Body of pancreas (tissue), 4 donors: ENCODE data around the gene ZPBP. TPM values are rescaled to one million over a fixed set of nuclear protein-coding genes. Genes with fewer than 3 reads are reported as not detected.

Source experiments
- ATAC-seq: fragments of 150-250 bp; one replicate; pipeline ENCODE4 v1.9.1; 2016
- DNase-seq, 4 donors: peaks; one replicate each; pipeline ENCODE4 v3.0.0-alpha.2; 2019
- H3K27ac ChIP-seq, 4 donors: fragments of 200-600 bp; sonication (generic); 1 replicate in 3 of 4; 2 replicates in 1 of 4; pipeline versions ENCODE4 v1.5.1 to v1.6.1; 2016 to 2019; ENCODE audit warnings: mild to moderate bottlenecking in 1 of 4, mixed read lengths in 1 of 4, moderate library complexity in 1 of 4
- H3K27me3 ChIP-seq, 2 donors: fragments of 200-600 bp; sonication (generic); one replicate each; pipeline ENCODE4 v1.6.0; 2016; ENCODE audit warnings: mild to moderate bottlenecking in 1 of 2
- H3K36me3 ChIP-seq, 2 donors: fragments of 200-600 bp; sonication (generic); replicated peaks in 1 of 2; 2 replicates each; pipeline ENCODE4 v1.5.1; 2016; ENCODE audit warnings: low read depth in 2 of 2; ENCODE audit not compliant: insufficient read depth in 1 of 2
- H3K4me1 ChIP-seq: fragments of 200-600 bp; sonication (generic); one replicate; pipeline ENCODE4 v1.6.0; 2016
- H3K4me3 ChIP-seq, 2 donors: fragments of 200-600 bp; sonication (generic); 1 replicate in 1 of 2; 2 replicates in 1 of 2; pipeline ENCODE4 v1.5.1; 2016 to 2019
- H3K9me3 ChIP-seq, 3 donors: fragments of 200-600 bp; sonication (generic); 1 replicate in 2 of 3; 2 replicates in 1 of 3; pipeline ENCODE4 v1.5.1; 2016
- CTCF ChIP-seq, 7 experiments: fragments of 450-650 bp in 4 of 7; fragments of 200-600 bp in 3 of 7; sonication (generic) in 3 of 7; IDR thresholded peaks; one replicate each; pipeline ENCODE4 v1.5.1; 2016 to 2019; ENCODE audit warnings: antibody characterized with exemption in 7 of 7
- POLR2A ChIP-seq, 3 donors: fragments of 450-650 bp; IDR thresholded peaks; one replicate each; pipeline ENCODE4 v1.6.1; 2016; ENCODE audit warnings: antibody characterized with exemption in 3 of 3, mild to moderate bottlenecking in 2 of 3
- WGBS, 2 donors: methylation state at CpG; one replicate each; pipeline ENCODE4 v1.1.5; 2017; 5-methylcytosine and 5-hydroxymethylcytosine counted together
- intact Hi-C: fragments of 100-400 bp; cut with DNase I; formaldehyde crosslinking; loops from one replicate; pipeline ENCODE4 v1.15.1; 2023
- total RNA-seq, 2 donors: library from RNA; depleted of rRNA; stranded (reverse); fragments of >200 nt; gene quantifications; one replicate each; pipeline ENCODE4 v1.1.0, GENCODE V29; 2016

ZPBP gene
- total RNA-seq, 2 donors from 2014 or later: not detected

- ATAC-seq (no peak), DNase-seq (no peak)
- Histone ChIP-seq H3K27me3 (no peaks in the 10 kb centered on the region), H3K9me3 (peaks cover 0 to 14% (median 0%) of the 10 kb centered on the region in 3 donors), H3K36me3 (no peaks in the 10 kb centered on the region), H3K4me3 (no peak overlapping the region), H3K4me1 (no peaks in the 10 kb centered on the region), H3K27ac (no peak overlapping the region)
- 75 to 85% methylated on average over 4 to 5 of the region's 5 CpGs for WGBS, 2 donors
- intact Hi-C loops: no loop called here
- no peak for TF ChIP-seq POLR2A (IDR thresholded peaks at IDR 0.05)
- TF ChIP-seq CTCF (IDR thresholded peaks at IDR 0.05): no peak
Measured at GRCh38 chr7:49986191-49986590, 106.9 kb downstream of the ZPBP start.

- Histone ChIP-seq H3K4me1 (no peaks in the 10 kb centered on the region), H3K4me3 (no peak overlapping the region), H3K9me3 (no peaks in the 10 kb centered on the region), H3K27me3 (no peaks in the 10 kb centered on the region), H3K27ac (no peak overlapping the region), H3K36me3 (no peaks in the 10 kb centered on the region)
- TF ChIP-seq CTCF (IDR thresholded peaks at IDR 0.05): no peak
- intact Hi-C loops: no loop called here
- WGBS, 2 donors: 82 to 87% methylated on average over 9 of the region's 9 CpGs
- DNase-seq (no peak), ATAC-seq (no peak)
Measured at GRCh38 chr7:49980465-49980864, 112.6 kb downstream of the ZPBP start.

- no peaks in the 10 kb centered on the region for H3K9me3 ChIP-seq
- ATAC-seq (no peak), DNase-seq (no peak)
- H3K4me3 ChIP-seq: no peak overlapping the region
- TF ChIP-seq CTCF (IDR thresholded peaks at IDR 0.05): no peak
- no peak for TF ChIP-seq POLR2A (IDR thresholded peaks at IDR 0.05)
- H3K27ac ChIP-seq: no peak overlapping the region
- 55 to 74% methylated on average over 1 of the region's 1 CpG for WGBS, 2 donors
- no peaks in the 10 kb centered on the region for H3K4me1 ChIP-seq
- no peaks in the 10 kb centered on the region for H3K36me3 ChIP-seq
- H3K27me3 ChIP-seq: no peaks in the 10 kb centered on the region
- intact Hi-C loops: no loop called here
Measured at GRCh38 chr7:49976238-49976637, 116.8 kb downstream of the ZPBP start.

GRCh38 chr7:49974035-49974434, 119.0 kb downstream of the ZPBP start:
- Histone ChIP-seq H3K4me1 (no peaks in the 10 kb centered on the region), H3K9me3 (no peaks in the 10 kb centered on the region), H3K27ac (no peak overlapping the region), H3K4me3 (no peak overlapping the region), H3K27me3 (no peaks in the 10 kb centered on the region), H3K36me3 (no peaks in the 10 kb centered on the region)
- TF ChIP-seq CTCF (IDR thresholded peaks at IDR 0.05) (no peak), POLR2A (IDR thresholded peaks at IDR 0.05) (no peak)
- whole genome bisulfite sequencing, 2 donors: 79 to 80% methylated on average over 1 of the region's 1 CpG
- no peak for DNase-seq
- ATAC-seq: no peak
- intact Hi-C loops: no loop called here

- no peaks in the 10 kb centered on the region for H3K27me3 ChIP-seq
- 67 to 83% methylated on average over 2 of the region's 2 CpGs for WGBS, 2 donors
- ATAC-seq: no peak
Measured at GRCh38 chr7:49937608-49938007, 155.4 kb downstream of the ZPBP start.

More at GRCh38 chr7:49937608-49938007, 155.4 kb downstream of the ZPBP start:
- intact Hi-C loops: no loop called here
- no peak for DNase-seq
- H3K4me3 ChIP-seq: no peak overlapping the region
- H3K4me1 ChIP-seq: no peaks in the 10 kb centered on the region
- peaks cover 0 to 2% (median 0%) of the 10 kb centered on the region in 3 donors for H3K9me3 ChIP-seq
- no peaks in the 10 kb centered on the region for H3K36me3 ChIP-seq
- no peak overlapping the region for H3K27ac ChIP-seq
- TF ChIP-seq POLR2A (IDR thresholded peaks at IDR 0.05) (no peak), CTCF (IDR thresholded peaks at IDR 0.05) (no peak)
